ENCODE measurements around the gene ARHGAP30. TPM values are rescaled to one million over a fixed set of nuclear protein-coding genes. Genes with fewer than 3 reads are reported as not detected.
A peak's percentile ranks its signal among the peaks of the same experiment; 100 is the strongest.

Gene ARHGAP30
- total RNA-seq, 1 experiment from 2014 or later = 0.39 TPM

- TF ChIP-seq REST (IDR thresholded peaks at IDR 0.05; ENCODE audit: low read depth) = no peak
- TF ChIP-seq SRF (IDR thresholded peaks at IDR 0.05; ENCODE audit: low read depth) = no peak
- no peak; the same call in 1 of the 2 replicates for TF ChIP-seq FOSL1 (IDR thresholded peaks at IDR 0.05; ENCODE audit: low read depth)
Measured at GRCh38 chr1:161021165-161021969, 48.3 kb downstream of the ARHGAP30 start (continued).

GRCh38 chr1:161020509-161021164 lies 49.1 kb downstream of the ARHGAP30 start, which contains the start of gene F11R:
TSS of gene F11R (minus strand) at chr1:161021152. CDS start at chr1:161021073, 79 bp downstream.
- Histone ChIP-seq H3K9me3 (ENCODE audit: control insufficient read depth in 1 of 2, insufficient read depth in 1 of 2, low read depth in 1 of 2, low read length in 2 of 2) (no peaks in the 10 kb centered on the region), H3K4me2 (ENCODE audit: low read length) (peak within 1 kb of the TSS; percentile 95), H2AFZ (ENCODE audit: low read depth, low read length, poor library complexity, severe bottlenecking) (no peak within 1 kb of the TSS), H3K9ac (ENCODE audit: low read length) (peak within 1 kb of the TSS; percentile 98), H3K27me3 (ENCODE audit: insufficient read depth, low read length) (no peaks in the 10 kb centered on the region), H3K9me2 (ENCODE audit: insufficient read depth) (no peaks in the 10 kb centered on the region), H3K4me3 (replicated peaks in 1 of 2; ENCODE audit: low read depth in 1 of 2, low read length in 2 of 2) (peak within 1 kb of the TSS; percentile 96 to 97), H3K4me1 (ENCODE audit: control insufficient read depth in 1 of 2, insufficient read depth in 2 of 2, low read length in 2 of 2) (peaks cover 18 to 45% of the 10 kb centered on the region in 2 experiments), H3K36me3 (ENCODE audit: control insufficient read depth in 1 of 2, insufficient read depth in 2 of 2, low read length in 2 of 2) (peaks cover 0 to 2% of the 10 kb centered on the region in 2 experiments; a peak in 1 of 4 replicates), H3K27ac (ENCODE audit: low read depth, low read length) (peak within 1 kb of the TSS; percentile 68), H4K20me1 (ENCODE audit: insufficient read depth) (0 out of 2 replicates have a peak, but pooled peaks cover 5% of the 10 kb centered on the region), H3K79me2 (ENCODE audit: insufficient read depth, low read length) (peaks cover 48% of the 10 kb centered on the region)
- no peak for DNase-seq (ENCODE audit: low read depth, low spot score)
- RAD21 ChIA-PET (ENCODE audit: low non-redundant PET in 1 of 2, low total read pairs in 2 of 2, uncharacterized antibody in 2 of 2, unreplicated experiment in 2 of 2) = interaction anchor here (0.9 to 1.2 kb wide), 2 partner anchors 23 to 25 kb away, joined by 4 to 5 read pairs; partner anchors contain the start of gene USF1 (in 1 of the 2)
- CTCF ChIA-PET = interaction anchor here (1.0 to 3.0 kb wide), 9 partner anchors 12 to 345 kb away, joined by 3 to 19 read pairs (median 5); partner anchors contain the start of genes ITLN2 and TSTD1
- TF ChIP-seq POLR2AphosphoS5 (IDR thresholded peaks at IDR 0.05; ENCODE audit: low read depth, low read length) (peak; percentile 81; the same call in 1 of the 2 replicates), CEBPB (IDR thresholded peaks at IDR 0.05; ENCODE audit: low read depth) (no peak)
- TF ChIP-seq, protein P1, sequence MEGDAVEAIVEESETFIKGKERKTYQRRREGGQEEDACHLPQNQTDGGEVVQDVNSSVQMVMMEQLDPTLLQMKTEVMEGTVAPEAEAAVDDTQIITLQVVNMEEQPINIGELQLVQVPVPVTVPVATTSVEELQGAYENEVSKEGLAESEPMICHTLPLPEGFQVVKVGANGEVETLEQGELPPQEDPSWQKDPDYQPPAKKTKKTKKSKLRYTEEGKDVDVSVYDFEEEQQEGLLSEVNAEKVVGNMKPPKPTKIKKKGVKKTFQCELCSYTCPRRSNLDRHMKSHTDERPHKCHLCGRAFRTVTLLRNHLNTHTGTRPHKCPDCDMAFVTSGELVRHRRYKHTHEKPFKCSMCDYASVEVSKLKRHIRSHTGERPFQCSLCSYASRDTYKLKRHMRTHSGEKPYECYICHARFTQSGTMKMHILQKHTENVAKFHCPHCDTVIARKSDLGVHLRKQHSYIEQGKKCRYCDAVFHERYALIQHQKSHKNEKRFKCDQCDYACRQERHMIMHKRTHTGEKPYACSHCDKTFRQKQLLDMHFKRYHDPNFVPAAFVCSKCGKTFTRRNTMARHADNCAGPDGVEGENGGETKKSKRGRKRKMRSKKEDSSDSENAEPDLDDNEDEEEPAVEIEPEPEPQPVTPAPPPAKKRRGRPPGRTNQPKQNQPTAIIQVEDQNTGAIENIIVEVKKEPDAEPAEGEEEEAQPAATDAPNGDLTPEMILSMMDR (IDR thresholded peaks at IDR 0.05 in 2 of 3, conservative IDR thresholded peaks at IDR 0.05 in 1 of 3; ENCODE audit: borderline replicate concordance in 1 of 3, insufficient read depth in 1 of 3, low read depth in 2 of 3, low read length in 2 of 3) = peak in 2 of 3 experiments; percentile 23 to 34; a peak in 4 of 6 replicates
- intact Hi-C loops (cut with micrococcal nuclease) = loop anchor here (1.0 to 5.0 kb wide), 3 partner anchors 77 to 132 kb away; partner anchors contain the start of genes KLHDC9, NIT1, PFDN2 and UFC1
- peak; percentile 53 for ATAC-seq
- POLR2A ChIA-PET = interaction anchor here (0.6 to 3.0 kb wide), 19 partner anchors 8 to 163 kb away, joined by 3 to 24 read pairs (median 5); partner anchors contain the start of genes DEDD, NECTIN4, TSTD1 and USF1
- TSS peak; percentile 75 for BruUV-seq (replicated peaks)
